Measurements from ENCODE around the gene NT5C.
A peak's percentile ranks its signal among the peaks of the same experiment; 100 is the strongest.
"Not testable (repeated sequence)": the region's sequence is repeated elsewhere in the genome, so short reads cannot be mapped to it uniquely, and the experiment has no call there.

Gene NT5C

DNA sequence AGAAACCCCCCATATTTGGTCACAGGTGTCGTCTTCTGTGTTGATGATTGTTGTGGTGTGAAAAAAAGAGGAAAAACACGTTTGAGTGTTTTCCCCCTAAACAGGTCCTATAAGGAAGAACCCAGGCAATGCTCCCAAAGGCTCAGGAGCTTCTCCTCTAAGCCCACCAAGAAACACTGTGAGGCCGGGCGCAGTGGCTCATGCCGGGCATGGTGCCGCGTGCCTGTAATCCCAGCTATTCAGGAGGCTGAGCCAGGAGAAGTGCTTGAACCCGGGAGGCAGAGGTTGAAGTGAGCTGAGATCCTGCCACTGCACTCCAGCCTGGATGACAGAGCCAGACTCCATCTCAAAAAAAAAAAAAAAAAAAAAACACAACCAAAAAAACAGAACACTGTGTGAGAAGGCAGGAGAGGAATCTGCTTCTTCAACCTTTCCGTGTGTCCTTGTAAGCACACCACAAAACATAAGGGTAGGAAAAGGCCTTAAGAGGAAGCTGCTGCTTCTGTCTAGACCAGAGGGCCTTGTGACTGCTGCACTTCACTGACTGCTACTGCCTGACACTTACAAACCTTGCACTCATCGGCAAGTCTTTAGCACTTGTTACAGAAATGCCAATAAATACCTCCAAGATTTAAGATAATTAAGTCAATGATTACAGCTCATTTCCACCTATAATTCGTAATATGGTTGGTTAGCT is 13.4 kb upstream of the NT5C start:
- no peak for DNase-seq (ENCODE audit: low read depth in 2 of 2, low spot score in 1 of 2)

DNA sequence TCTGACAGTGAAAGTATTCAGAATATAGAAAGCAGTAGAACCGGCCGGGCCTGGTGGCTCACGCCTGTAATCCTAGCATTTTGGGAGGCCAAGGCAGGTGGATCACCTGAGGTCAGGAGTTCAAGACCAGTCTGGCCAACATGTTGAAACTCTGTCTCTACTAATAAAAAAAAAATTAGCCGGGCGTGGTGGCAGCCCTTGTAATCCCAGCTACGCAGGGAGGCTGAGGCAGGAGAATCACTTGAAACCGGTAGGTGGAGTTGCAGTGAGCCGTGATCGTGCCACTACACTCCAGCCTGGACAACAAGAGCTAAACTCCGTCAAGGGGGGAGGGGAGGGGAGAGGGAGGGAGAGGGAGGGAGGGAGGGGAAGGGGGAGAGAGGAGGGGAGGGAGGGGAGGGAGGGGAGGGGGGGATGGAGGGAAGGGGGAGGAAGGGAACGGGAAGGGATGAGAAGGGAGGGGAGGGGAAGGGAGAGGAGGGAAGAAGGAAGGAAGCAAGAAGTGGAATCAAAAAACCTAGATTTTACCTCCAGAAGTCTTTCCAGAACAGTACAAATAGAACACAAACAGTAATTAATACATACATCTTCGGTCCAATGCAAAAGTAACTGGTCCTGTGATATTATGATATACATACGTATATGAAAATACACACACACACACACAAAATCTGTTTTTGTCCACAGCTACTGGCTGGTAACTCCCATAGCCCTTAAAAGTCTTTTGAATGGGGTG is 10.9 kb upstream of the NT5C start:
- DNase-seq (ENCODE audit: low read depth in 2 of 2, low spot score in 1 of 2) = no peak

DNA sequence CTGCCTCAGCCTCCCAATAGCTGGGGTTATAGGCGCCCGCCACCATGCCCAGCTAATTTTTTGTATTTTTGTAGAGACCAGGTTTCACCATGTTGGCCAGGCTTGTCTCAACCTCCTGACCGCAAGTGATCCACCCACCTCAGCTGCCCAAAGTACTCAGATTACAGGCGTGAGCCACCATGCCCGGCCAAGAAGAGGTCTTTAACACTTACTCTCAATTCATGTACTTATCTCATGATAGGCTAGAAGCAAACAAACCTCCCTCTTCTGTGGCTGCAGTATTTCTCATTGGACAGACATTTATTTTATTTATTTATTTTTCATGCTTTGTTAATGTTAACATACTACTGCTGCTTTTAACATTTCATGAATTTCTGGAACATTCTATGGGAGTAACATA is 7.0 kb upstream of the NT5C start:
- no peak for DNase-seq (ENCODE audit: low read depth in 2 of 2, low spot score in 1 of 2)

DNA sequence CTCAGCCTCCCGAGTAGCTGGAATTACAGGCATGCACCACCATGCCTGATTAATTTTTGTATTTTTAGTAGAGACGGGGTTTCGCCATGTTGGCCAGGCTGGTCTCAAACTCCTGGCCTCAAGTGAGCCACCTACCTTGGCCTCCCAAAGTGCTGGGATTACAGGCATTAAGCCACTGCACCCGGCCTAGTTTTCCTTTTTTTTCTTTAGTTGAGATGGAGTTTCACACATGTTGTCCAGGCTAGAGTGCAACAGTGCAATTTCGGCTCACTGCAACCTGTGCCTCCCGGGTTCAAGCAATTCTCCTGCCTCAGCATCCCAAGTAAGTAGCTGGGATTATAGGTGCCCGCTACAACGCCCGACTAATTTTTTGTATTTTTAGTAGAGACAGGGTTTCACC is 6.2 kb upstream of the NT5C start:
- not testable (repeated sequence) for DNase-seq (ENCODE audit: low read depth in 2 of 2, low spot score in 1 of 2)

DNA sequence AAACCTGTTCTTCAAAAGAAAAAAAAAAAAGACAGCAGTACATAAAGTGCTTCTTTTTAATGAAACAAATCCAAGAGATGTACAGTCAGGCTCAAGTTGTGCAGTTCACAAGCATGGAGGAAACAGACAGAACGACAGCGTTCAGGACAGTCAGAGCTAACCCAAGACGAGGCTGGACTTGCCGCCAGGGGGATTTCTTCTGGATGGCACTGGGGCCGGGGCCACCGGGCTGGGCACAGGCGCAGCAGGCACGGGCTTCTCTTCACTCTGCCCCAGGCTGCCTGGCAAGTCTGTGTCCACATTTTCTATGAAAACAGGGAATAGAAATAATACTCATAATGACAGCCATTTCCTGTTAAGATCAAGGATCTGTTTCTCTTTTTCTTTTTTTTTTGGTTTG is 4.4 kb upstream of the NT5C start:
- no peak for DNase-seq (ENCODE audit: low read depth in 2 of 2, low spot score in 1 of 2)

DNA sequence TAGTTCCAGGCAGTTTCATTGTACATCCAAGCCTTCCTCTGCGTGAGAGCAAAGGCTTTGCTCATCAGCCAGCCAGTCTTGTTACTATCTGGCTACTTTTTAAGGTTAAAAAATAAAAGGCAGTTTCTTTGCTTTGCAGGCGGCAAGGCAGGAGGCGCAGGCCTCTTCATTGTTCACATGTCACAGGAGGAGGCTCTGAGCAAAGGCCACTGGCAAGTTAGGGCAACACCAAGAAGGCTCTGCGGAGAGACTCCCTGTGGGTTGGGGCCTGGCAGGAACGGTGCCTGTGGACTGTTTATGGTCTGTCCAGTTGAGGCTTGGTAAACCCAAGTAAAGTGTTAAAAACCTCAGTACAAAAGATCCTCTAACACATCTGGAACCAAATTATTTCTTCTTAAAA is 3.9 kb upstream of the NT5C start:
- no peak for DNase-seq (ENCODE audit: low read depth in 2 of 2, low spot score in 1 of 2)

DNA sequence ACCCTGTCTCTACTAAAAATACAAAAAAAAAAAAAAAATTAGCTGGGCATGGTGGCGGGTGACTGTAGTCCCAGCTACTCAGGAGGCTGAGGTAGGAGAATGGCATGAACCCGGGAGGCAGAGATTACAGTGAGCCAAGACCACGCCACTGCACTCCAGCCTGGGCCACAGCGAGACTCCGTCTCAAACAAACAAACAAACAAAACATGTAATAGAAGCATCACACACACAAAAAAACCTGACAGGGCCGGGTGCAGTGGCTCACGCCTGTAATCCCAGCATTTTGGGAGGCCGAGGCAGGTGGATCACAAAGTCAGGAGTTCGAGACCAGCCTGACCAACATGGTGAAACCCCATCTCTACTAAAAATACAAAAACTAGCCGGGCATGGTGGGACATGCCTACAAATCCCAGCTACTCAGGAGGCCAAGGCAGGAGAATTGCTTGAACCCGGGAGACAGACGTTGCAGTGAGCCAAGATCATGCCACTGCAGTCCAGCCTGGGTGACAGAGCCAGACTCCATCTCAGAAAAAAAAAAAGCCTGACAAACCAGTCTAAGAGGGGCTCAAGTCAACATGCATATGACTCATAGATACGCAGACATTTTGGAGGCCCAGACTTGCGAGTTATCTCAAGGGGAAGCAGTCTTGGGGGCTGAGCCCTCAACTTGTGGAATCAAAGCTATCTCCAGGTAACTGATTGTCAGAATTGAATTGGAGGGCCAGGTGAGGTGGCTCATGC is 2.2 kb upstream of the NT5C start:
- DNase-seq (ENCODE audit: low read depth in 2 of 2, low spot score in 1 of 2) = not testable (repeated sequence)

DNA sequence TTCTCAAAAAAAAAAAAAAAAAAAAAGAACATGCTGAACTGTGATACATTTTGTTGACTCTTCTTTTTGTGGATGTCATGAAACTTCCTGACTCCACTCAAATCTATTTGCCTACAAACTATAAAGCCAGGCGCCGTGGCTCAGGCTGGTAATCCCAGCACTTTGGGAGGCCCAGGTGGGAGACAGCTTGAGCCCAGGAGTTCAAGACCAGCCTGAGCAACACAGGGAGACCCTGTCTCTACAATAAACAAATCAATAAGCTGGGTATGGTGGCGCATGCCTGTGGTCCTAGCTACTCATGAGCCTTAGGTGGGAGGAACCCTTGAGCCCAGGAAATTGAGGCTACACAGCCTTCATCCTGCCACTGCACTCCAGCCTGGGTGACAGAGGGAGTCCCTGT is 1.5 kb upstream of the NT5C start:
- no peak for DNase-seq (ENCODE audit: low read depth in 2 of 2, low spot score in 1 of 2)

DNA sequence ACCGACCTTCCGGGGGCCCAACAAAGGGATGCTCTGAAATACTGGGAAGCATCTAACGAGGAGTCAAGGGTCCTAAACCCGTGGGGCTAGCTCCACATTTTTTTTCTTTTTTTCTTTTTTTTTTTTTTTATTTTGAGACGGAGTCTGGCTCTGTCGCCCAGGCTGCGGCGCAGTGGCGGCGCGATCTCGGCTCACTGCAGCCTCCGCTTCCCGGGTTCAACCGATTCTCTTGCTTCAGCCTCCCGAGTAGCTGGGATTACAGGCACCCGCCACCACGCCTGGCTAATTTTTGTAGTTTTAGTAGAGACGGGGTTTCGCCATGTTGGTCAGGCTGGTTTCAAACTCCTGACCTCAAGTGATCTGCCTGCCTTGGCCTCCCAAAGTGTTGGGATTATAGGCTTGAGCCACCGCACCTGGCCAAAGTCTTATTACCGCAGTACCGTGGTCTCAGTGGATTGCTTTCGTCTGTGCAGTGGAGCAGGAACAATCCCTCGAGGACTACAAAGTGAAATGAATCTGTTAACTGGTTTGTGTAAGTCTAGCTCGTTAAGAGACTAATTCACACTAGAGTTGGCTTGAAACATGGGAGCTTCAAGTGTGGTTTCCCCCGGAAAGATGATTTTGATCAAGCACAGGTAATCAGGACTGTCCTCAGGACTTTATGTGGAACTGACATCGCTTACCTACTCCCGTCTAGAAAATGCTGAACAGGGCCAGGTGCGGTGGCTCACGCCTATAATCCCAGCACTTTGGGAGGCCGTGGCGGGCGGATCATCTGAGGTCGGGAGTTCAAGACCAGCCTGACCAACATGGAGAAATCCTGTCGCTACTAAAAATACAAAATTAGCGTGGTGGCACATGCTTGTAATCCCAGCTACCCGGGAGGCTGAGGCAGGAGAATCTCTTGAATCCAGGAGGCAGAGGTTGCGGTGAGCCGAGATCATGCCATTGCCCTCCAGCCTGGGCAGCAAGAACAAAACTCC is 767 bp upstream of the NT5C start:
- not testable (repeated sequence) for DNase-seq (ENCODE audit: low read depth in 2 of 2, low spot score in 1 of 2)

DNA sequence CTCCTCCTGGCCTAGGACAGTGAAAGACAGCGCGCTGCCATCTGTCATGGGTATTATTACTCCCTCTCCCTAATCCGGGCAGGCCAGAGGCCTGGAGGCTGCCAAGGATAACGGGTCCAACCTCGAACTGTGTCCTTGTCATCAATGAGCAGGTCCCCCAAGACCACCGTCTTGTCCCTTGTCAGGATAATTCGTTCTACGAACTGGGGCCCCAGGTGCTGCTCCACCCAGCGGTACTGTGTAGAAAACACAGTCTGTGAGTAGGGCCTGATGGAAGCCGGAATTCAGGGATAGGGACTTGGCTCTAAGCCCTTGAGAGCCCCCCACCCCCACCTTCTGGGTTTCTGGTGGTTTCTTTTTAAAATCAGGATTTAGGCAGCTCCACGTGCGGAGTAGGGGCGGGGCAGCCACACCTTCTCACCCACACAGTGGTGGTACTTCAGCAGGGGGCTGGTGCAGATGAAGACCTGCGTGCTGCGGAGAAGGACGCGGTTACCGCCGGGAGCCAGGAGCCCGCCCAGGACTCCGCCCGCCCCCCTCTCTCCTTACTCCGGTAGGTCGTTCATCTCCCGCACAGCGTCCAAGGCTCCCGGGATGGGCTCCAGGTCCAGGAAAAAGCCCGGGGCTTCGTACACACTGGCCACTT is 787 bp downstream of the NT5C start:
- DNase-seq (ENCODE audit: low read depth in 2 of 2, low spot score in 1 of 2) = no peak

DNA sequence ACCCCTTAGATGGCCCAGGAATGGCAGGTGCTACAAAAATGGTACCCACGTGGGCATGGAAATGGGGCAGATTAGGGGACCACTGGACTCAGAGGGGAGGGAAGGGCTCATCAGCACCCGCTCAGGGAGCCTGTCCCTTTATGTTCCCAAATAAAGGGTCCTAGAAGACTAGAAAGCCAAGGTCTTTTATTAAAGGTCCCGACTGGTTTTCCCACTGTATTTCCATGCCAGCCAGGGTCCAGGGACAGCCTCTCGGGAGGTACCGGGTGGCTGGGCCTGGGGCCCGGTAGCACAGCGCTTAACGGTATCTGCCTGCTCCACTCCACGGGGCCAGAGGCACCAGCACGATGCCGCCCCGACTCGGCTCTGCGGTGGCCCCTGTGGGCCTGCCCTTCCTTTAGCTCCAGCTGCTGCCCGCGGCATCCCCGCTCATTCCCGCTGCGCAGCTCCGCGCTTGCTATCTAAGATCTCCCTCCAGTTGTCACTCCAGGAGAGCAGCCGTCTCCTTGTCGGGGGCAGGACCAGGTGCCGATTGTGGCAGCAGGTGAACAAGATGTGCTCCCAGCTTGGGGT is 1.4 kb downstream of the NT5C start:
- DNase-seq (ENCODE audit: low read depth in 2 of 2, low spot score in 1 of 2) = no peak

DNA sequence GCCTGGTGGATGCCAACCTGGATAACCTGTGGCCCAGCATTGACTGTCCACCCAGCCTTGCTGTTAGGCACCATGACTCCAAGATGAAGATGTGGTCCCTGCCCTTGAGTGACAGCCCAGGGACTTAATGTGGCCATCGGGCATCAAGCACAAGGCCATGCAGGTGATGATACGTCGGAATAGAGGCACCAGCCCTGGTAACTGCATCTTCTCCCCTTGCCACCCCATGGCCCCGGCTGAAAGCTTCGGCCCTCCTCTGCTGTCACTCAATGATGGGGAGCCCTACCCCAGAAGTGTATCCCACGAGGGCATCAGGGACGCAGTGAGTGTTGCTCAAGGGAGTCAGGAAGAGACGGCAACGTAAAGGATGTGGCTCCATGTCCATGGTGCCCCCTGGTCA is 2.0 kb downstream of the NT5C start:
- DNase-seq (ENCODE audit: low read depth in 2 of 2, low spot score in 1 of 2) = no peak

DNA sequence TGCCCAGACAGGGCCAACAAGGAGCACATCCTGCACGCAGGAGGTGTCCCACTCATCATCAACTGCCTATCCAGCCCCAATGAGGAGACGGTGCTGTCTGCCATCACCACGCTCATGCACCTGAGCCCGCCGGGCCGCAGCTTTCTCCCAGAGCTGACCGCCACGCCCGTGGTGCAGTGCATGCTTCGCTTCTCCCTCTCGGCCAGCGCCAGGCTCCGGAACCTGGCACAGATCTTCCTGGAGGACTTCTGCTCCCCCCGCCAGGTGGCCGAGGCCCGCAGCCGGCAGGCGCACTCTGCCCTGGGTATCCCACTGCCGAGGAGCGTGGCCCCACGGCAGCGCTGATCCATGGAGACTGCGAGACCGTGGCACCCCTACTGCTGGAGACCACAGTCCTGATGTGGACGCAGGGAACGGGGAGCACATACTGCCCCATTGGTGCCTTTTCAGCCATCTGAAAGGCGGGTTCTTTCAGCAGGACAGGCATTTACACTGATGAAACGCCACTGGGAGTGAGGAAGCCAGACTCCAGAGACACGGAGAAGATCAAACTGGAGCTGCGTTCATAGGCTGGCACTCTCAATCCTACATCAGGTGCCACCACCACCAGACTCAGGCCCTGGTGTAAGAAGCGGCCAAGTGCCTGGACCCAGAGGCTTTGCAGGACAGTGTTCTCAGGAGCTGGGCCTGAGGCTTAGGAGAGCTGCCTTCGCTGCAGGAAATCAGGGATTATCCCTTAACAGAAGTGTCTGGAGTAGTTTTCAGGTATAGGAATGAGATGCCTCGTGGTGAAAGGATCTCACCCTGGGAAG is 2.6 kb downstream of the NT5C start:
- no peak for DNase-seq (ENCODE audit: low read depth in 2 of 2, low spot score in 1 of 2)

DNA sequence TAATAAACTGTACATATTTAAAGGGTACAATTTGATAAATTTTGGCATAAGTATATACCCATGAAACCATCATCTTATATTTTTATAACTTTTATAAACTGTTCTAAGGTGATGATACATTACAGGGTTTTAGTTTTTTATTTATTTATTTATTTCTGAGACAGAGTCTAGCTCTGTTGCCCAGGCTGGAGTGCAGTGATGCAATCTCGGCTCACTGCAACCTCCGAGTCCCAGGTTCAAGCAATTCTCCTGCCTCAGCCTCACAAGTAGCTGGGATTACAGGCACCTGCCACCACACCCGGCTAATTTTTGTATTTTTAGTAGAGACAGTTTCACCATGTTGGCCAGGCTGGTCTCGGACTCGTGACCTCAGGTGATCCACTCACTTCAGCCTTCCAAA is 3.6 kb downstream of the NT5C start:
- DNase-seq (ENCODE audit: low read depth in 2 of 2, low spot score in 1 of 2) = not testable (repeated sequence)

DNA sequence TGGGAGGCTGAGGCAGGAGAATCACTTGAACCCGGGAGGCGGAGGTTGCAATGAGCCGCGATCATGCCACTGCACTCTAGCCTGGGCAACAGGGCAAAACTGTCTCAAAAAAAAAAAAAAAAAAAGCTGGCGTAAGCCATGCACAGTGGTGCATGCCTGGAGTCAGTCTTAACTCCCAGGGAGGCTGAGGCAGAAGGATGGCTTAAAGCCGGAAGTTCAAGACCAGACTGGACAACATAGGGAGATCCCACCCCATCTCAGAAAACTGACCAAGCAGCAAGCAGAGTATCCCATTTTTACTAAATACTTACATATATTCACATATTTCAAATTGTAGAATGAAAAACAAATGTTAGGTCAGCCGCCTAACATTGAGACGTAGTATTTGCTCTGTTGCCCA is 4.6 kb downstream of the NT5C start:
- no peak for DNase-seq (ENCODE audit: low read depth in 2 of 2, low spot score in 1 of 2)

DNA sequence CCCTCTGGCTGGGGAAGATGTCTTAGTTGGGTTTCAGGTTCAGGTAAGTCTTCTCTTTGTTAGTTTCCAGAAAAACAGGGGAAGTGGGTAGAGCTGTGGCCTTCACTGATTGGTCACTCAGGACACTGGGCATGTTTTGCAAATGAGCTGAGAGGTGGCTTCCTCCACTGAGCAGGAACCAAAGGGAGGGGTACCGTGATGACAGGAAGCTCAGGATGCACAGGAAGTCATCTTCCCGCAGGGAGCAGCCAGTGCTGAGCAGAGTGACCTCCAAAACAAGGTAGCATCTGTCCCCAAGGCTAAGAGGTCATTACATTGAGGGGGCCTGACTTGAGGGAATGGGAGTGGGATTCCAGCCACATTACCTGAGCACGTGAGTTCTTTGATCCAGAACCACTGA is 5.6 kb downstream of the NT5C start:
- DNase-seq (ENCODE audit: low read depth in 2 of 2, low spot score in 1 of 2) = no peak

DNA sequence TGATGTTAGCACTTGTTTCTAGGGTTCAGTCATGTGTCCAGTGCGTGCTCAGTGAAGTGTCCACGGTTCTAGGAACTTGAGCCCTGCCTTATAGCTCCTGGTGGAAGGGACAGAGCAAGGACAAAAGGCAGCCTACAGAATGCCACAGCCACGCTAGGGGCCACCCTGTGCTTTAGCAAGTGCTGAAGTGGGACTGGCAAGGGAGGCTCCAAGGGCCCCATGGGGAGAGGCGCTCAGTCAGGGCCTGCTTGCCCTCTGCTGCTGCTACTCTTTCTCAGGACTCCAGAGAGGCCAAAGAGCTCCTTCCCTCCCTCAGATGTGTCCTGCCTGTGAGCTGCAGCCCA is 6.8 kb downstream of the NT5C start:
- no peak for DNase-seq (ENCODE audit: low read depth in 2 of 2, low spot score in 1 of 2)

DNA sequence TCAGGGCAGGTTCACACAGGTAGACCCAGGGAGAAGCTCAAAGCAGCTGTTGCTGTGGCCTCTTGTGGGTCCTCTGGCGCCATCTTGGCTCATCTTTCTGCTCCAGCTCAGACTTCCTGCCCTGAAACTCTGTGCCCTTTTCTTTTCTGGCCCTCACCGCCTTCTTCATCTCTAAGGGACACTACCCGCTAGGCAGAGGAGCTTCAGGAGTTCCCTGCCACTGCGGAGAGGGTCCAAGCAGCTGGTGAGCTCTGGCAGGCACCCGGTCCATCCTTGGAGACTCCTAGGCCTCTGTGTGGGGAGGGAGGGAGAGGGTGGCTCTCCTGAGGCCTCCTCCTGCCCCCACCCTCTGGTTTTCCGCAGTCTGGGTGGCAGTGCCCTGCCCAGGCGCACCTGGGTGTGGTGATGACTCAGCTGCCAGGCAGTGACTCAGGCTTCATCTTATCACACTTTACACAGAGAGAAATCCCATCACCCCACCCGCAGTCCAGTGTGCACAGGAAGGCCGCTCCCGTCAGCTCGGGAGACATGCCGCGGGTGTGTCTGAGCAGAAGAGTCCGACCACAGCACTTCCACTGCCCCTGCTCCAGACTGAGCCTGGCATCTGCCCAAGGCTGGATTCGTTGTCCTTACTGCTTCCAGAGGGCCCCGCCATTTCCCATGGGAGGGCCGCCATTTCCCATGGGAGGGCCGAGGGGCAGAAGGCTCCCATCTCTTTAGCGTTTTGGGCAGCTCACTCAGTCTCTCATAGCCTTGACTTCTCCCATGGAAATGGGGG is 7.3 kb downstream of the NT5C start:
- peak; percentile 36 to 40 for DNase-seq (ENCODE audit: low read depth in 2 of 2, low spot score in 1 of 2)

DNA sequence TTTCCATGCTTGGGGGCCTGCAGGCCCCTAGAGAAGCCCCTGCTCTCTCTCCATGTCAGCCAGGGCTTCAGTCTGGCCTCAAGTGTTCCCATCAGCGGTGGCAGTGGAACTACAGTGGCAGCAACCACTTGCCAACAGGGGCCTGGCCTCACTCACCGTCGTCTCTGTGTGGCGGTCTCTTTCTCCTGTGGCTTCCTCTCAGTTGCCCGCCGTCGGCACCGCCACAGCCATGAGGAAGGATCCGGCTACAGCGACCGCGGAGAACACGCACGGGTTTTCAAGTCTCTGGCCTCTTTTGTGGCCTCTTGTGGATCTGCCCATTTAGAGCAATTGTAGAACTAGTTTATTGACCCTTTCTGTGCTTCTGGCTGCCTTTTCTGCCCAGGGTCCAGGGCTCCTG is 13.2 kb downstream of the NT5C start:
- no peak for DNase-seq (ENCODE audit: low read depth in 2 of 2, low spot score in 1 of 2)

Data from stimulated activated CD8-positive, alpha-beta memory T cell treated with anti-CD3 and anti-CD28 coated beads, Interleukin-4, amount 100 ng/mL, for 4 hours (primary cell).